Gastrocnemius medialis (tissue), 4 donors: ENCODE data around the gene APEH.

ENCODE experiments used
- POLR2A ChIP-seq, 2 donors: fragments of 450-650 bp; IDR thresholded peaks; one replicate each; pipeline ENCODE4 v1.6.1; 2017; ENCODE audit warnings: antibody characterized with exemption in 2 of 2, mild to moderate bottlenecking in 2 of 2, moderate library complexity in 2 of 2
- TF ChIP-seq, protein P1 (sequence below), 5 experiments: fragments of 450-650 bp in 3 of 5; fragments of 200-600 bp in 2 of 5; sonication (generic) in 2 of 5; IDR thresholded peaks in 4 of 5; conservative IDR thresholded peaks in 1 of 5; 1 replicate in 4 of 5; 2 replicates in 1 of 5; pipeline ENCODE4 v1.5.1; 2016 to 2019; ENCODE audit warnings: antibody characterized with exemption in 5 of 5, mild to moderate bottlenecking in 3 of 5, moderate library complexity in 3 of 5

DNA sequence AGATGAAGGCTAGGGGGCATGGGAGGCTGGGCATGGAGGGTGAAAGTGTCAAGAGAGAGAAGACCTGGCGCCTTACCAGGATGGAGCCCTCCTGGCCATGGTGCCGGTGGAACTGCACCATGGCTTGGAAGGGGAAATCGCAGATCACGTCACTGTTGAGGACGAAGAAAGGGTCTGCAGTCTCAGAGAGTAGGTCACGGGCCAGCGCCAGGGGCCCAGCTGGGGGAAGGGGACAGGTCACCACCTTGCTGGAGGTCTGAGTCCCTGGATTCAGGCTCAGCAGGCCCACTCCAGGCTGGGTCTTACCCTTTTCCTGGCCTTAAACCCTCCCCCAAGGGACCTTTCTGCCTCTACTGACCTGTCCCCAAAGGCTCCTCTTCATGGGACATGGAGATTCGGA lies 48.7 kb downstream of the APEH start:
- no peak for TF ChIP-seq POLR2A (IDR thresholded peaks at IDR 0.05)
- TF ChIP-seq, protein P1, sequence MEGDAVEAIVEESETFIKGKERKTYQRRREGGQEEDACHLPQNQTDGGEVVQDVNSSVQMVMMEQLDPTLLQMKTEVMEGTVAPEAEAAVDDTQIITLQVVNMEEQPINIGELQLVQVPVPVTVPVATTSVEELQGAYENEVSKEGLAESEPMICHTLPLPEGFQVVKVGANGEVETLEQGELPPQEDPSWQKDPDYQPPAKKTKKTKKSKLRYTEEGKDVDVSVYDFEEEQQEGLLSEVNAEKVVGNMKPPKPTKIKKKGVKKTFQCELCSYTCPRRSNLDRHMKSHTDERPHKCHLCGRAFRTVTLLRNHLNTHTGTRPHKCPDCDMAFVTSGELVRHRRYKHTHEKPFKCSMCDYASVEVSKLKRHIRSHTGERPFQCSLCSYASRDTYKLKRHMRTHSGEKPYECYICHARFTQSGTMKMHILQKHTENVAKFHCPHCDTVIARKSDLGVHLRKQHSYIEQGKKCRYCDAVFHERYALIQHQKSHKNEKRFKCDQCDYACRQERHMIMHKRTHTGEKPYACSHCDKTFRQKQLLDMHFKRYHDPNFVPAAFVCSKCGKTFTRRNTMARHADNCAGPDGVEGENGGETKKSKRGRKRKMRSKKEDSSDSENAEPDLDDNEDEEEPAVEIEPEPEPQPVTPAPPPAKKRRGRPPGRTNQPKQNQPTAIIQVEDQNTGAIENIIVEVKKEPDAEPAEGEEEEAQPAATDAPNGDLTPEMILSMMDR (IDR thresholded peaks at IDR 0.05 in 4 of 5, conservative IDR thresholded peaks at IDR 0.05 in 1 of 5): no peak
